Colonic mucosa (tissue), 4 donors: ENCODE results near the gene IL11. TPM values are rescaled to one million over a fixed set of nuclear protein-coding genes. Genes with fewer than 3 reads are reported as not detected.

Experiments
- DNase-seq: peaks from one replicate; pipeline ENCODE4 v3.0.0-alpha.2; 2020
- H3K27ac ChIP-seq: fragments of 200-600 bp; one replicate; pipeline ENCODE4 v1.8.0; 2021
- H3K27me3 ChIP-seq: fragments of 200-600 bp; one replicate; pipeline ENCODE4 v1.8.0; 2021
- H3K36me3 ChIP-seq: fragments of 200-600 bp; one replicate; pipeline ENCODE4 v1.8.0; 2021
- H3K4me1 ChIP-seq: fragments of 200-600 bp; one replicate; pipeline ENCODE4 v1.8.0; 2021; ENCODE audit warnings: mild to moderate bottlenecking
- H3K4me3 ChIP-seq: fragments of 200-600 bp; one replicate; pipeline ENCODE4 v1.8.0; 2021
- H3K9ac ChIP-seq, 2 donors: one replicate each; pipeline ENCODE4 v1.7.0; 2013; ENCODE audit warnings: control low read depth in 2 of 2, low read depth in 2 of 2, low read length in 2 of 2
- H3K9me3 ChIP-seq: fragments of 200-600 bp; one replicate; pipeline ENCODE4 v1.8.0; 2021
- CTCF ChIP-seq: fragments of 200-600 bp; IDR thresholded peaks from one replicate; pipeline ENCODE4 v1.8.0; 2022; ENCODE audit warnings: antibody characterized with exemption, mild to moderate bottlenecking
- intact Hi-C: fragments of 100-400 bp; cut with DNase I; formaldehyde crosslinking; loops from one replicate; pipeline ENCODE4 v1.14.1; 2022
- total RNA-seq, 2 donors: library from RNA; stranded (reverse); fragmentation: NEBNext Ultra II Directional in 1 of 2; extraction: Animal tissue kit (Norgen Biotek cat#: 25700) in 1 of 2; gene quantifications; one replicate each; pipeline ENCODE4 v1.2.1, GENCODE V29; 2021
- donor health status: healthy.
- donor health status: DM: no; HTN: no; CAD: no.
- donor health status: DM: no; HTN: no; CAD: no.

IL11 gene
- total RNA-seq, 2 donors from 2014 or later: 0.64 TPM; not detected in 1

- H3K27me3 ChIP-seq: no peaks in the 10 kb centered on the region
- DNase-seq: no peak
- H3K4me3 ChIP-seq: no peak overlapping the region
- H3K27ac ChIP-seq: no peak overlapping the region
- no peaks in the 10 kb centered on the region for H3K36me3 ChIP-seq
- H3K9me3 ChIP-seq: no peaks in the 10 kb centered on the region
- TF ChIP-seq CTCF: no peak
- intact Hi-C loops: no loop called here
- no peaks in the 10 kb centered on the region for H3K4me1 ChIP-seq
- no peak overlapping the region for H3K9ac ChIP-seq
Observed at GRCh38 chr19:55360902-55361301, 9.4 kb downstream of the IL11 start.

GRCh38 chr19:55358943-55359908 is 11.0 kb downstream of the IL11 start:
- H3K4me3 ChIP-seq: no peak overlapping the region
- no peak overlapping the region for H3K9ac ChIP-seq
- H3K27ac ChIP-seq: no peak overlapping the region
- H3K27me3 ChIP-seq: peaks cover 9% of the 10 kb centered on the region
- no peaks in the 10 kb centered on the region for H3K36me3 ChIP-seq
- intact Hi-C loops: no loop called here
- TF ChIP-seq CTCF: no peak
- no peak for DNase-seq
- H3K9me3 ChIP-seq: no peaks in the 10 kb centered on the region
- H3K4me1 ChIP-seq: peaks cover 5% of the 10 kb centered on the region

GRCh38 chr19:55358493-55358892 is 11.8 kb downstream of the IL11 start:
- Histone ChIP-seq H3K27me3 (peaks cover 9% of the 10 kb centered on the region), H3K9me3 (no peaks in the 10 kb centered on the region), H3K27ac (no peak overlapping the region), H3K9ac (no peak overlapping the region), H3K4me3 (no peak overlapping the region), H3K36me3 (no peaks in the 10 kb centered on the region), H3K4me1 (peaks cover 5% of the 10 kb centered on the region)
- TF ChIP-seq CTCF: no peak
- intact Hi-C loops: no loop called here
- DNase-seq: no peak

- peaks cover 18% of the 10 kb centered on the region for H3K27me3 ChIP-seq
- H3K9me3 ChIP-seq: no peaks in the 10 kb centered on the region
- intact Hi-C loops: no loop called here
- peaks cover 5% of the 10 kb centered on the region for H3K4me1 ChIP-seq
- no peak for TF ChIP-seq CTCF
- no peaks in the 10 kb centered on the region for H3K36me3 ChIP-seq
- no peak overlapping the region for H3K27ac ChIP-seq
- peak; percentile 57 for DNase-seq
- no peak overlapping the region for H3K9ac ChIP-seq
- H3K4me3 ChIP-seq: no peak overlapping the region
Observed at GRCh38 chr19:55355213-55355821, 14.9 kb downstream of the IL11 start.

- intact Hi-C loops: no loop called here
- DNase-seq: no peak
- Histone ChIP-seq H3K9me3 (no peaks in the 10 kb centered on the region), H3K4me3 (peak within 1 kb of the TSS; percentile 40), H3K36me3 (no peaks in the 10 kb centered on the region), H3K27ac (no peak within 1 kb of the TSS), H3K9ac (peak within 1 kb of the TSS; percentile 55 to 83), H3K27me3 (peaks cover 18% of the 10 kb centered on the region), H3K4me1 (peaks cover 5% of the 10 kb centered on the region)
- no peak for TF ChIP-seq CTCF
Observed at GRCh38 chr19:55354698-55355212, 15.5 kb downstream of the IL11 start, which contains the start of gene COX6B2. COX6B2 (minus strand) TSS chr19:55354719; CDS start chr19:55354521, 198 bp downstream.
